ENCODE data around the gene S100G. TPM values are rescaled to one million over a fixed set of nuclear protein-coding genes. Genes with fewer than 3 reads are reported as not detected.

S100G gene
- total RNA-seq, 1 experiment from 2014 or later, result not detected

- no peak for DNase-seq
- POLR2A ChIA-PET (ENCODE audit: unreplicated experiment), result no interaction called here
- Histone ChIP-seq H3K79me2 (ENCODE audit: low read length) (no peaks in the 10 kb centered on the region), H3K27ac (ENCODE audit: low read length) (no peak overlapping the region), H3K27me3 (ENCODE audit: low read length) (no peaks in the 10 kb centered on the region), H3K4me2 (ENCODE audit: low read length) (no peak overlapping the region), H3F3A (ENCODE audit: low read length, unreplicated experiment) (no peaks in the 10 kb centered on the region), H3K36me3 (ENCODE audit: low read depth, low read length) (peaks cover 4% of the 10 kb centered on the region; the same call in 1 of the 2 replicates), H3K9ac (ENCODE audit: low read length) (no peak overlapping the region), H3K9me3 (ENCODE audit: low read length) (no peaks in the 10 kb centered on the region), H4K20me1 (ENCODE audit: low read length) (no peaks in the 10 kb centered on the region), H2AFZ (ENCODE audit: low read length) (no peak overlapping the region), H3K4me3 (ENCODE audit: low read length) (no peak overlapping the region), H3K4me1 (ENCODE audit: insufficient read depth, low read length) (no peaks in the 10 kb centered on the region), H3K9me2 (replicated peaks; ENCODE audit: low read length) (no peaks in the 10 kb centered on the region)
- intact Hi-C loops (cut with micrococcal nuclease), result no loop called here
- ATAC-seq, result no peak
- CTCF ChIA-PET, result no interaction called here
- BruUV-seq (replicated peaks), result no TSS peak
- TF ChIP-seq EZH2phosphoT487 (IDR thresholded peaks at IDR 0.05; ENCODE audit: borderline replicate concordance, low read length) (no peak), CTCF (conservative IDR thresholded peaks at IDR 0.05; ENCODE audit: low read depth, low read length) (no peak), EZH2 (IDR thresholded peaks at IDR 0.05; ENCODE audit: low read length, unreplicated experiment) (no peak)
Observed at GRCh38 chrX:16699389-16699788, 49.4 kb downstream of the S100G start.

DNA sequence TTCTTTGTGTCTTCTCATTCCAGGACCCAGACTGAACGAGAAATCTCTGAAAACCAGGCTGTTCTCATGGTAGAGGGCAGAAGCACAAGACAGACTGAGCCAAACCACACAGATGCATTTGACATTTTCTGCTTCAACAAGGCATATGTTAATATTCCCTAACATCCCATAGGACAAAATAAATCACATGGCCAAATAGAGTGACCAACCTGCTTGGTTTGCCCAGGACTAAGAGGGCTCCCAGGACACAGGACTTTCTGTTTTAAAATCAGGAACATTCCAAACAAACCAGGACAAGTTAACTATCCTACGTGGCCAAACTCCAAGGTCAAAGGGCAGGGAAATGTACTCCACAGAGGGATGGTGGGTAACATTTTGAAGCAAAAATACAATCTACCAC lies 50.8 kb downstream of the S100G start:
- POLR2A ChIA-PET (ENCODE audit: unreplicated experiment), result no interaction called here
- TF ChIP-seq EZH2 (IDR thresholded peaks at IDR 0.05; ENCODE audit: low read length, unreplicated experiment) (no peak), CTCF (conservative IDR thresholded peaks at IDR 0.05; ENCODE audit: low read depth, low read length) (no peak), EZH2phosphoT487 (IDR thresholded peaks at IDR 0.05; ENCODE audit: borderline replicate concordance, low read length) (no peak)
- Histone ChIP-seq H3K36me3 (ENCODE audit: low read depth, low read length) (peaks cover 4% of the 10 kb centered on the region; the same call in 1 of the 2 replicates), H3K4me2 (ENCODE audit: low read length) (no peak overlapping the region), H3K4me3 (ENCODE audit: low read length) (no peak overlapping the region), H3K27me3 (ENCODE audit: low read length) (no peaks in the 10 kb centered on the region), H3K9ac (ENCODE audit: low read length) (no peak overlapping the region), H3K27ac (ENCODE audit: low read length) (no peak overlapping the region), H3F3A (ENCODE audit: low read length, unreplicated experiment) (no peaks in the 10 kb centered on the region), H2AFZ (ENCODE audit: low read length) (no peak overlapping the region), H3K79me2 (ENCODE audit: low read length) (no peaks in the 10 kb centered on the region), H3K9me2 (replicated peaks; ENCODE audit: low read length) (no peaks in the 10 kb centered on the region), H3K9me3 (ENCODE audit: low read length) (no peaks in the 10 kb centered on the region), H3K4me1 (ENCODE audit: insufficient read depth, low read length) (no peaks in the 10 kb centered on the region), H4K20me1 (ENCODE audit: low read length) (no peaks in the 10 kb centered on the region)
- no peak for DNase-seq
- ATAC-seq, result no peak
- intact Hi-C loops (cut with micrococcal nuclease), result no loop called here
- no TSS peak for BruUV-seq (replicated peaks)
- CTCF ChIA-PET, result no interaction called here

GRCh38 chrX:16702700-16703599 lies 53.0 kb downstream of the S100G start:
- Histone ChIP-seq H3K27me3 (ENCODE audit: low read length) (no peaks in the 10 kb centered on the region), H3K9ac (ENCODE audit: low read length) (no peak overlapping the region), H3K27ac (ENCODE audit: low read length) (no peak overlapping the region), H3K4me3 (ENCODE audit: low read length) (no peak overlapping the region), H3F3A (ENCODE audit: low read length, unreplicated experiment) (no peaks in the 10 kb centered on the region), H2AFZ (ENCODE audit: low read length) (no peak overlapping the region), H3K9me2 (replicated peaks; ENCODE audit: low read length) (no peaks in the 10 kb centered on the region), H3K4me2 (ENCODE audit: low read length) (no peak overlapping the region), H3K9me3 (ENCODE audit: low read length) (no peaks in the 10 kb centered on the region), H3K4me1 (ENCODE audit: insufficient read depth, low read length) (no peaks in the 10 kb centered on the region), H4K20me1 (ENCODE audit: low read length) (no peaks in the 10 kb centered on the region), H3K36me3 (ENCODE audit: low read depth, low read length) (peaks cover 4% of the 10 kb centered on the region; the same call in 1 of the 2 replicates), H3K79me2 (ENCODE audit: low read length) (no peaks in the 10 kb centered on the region)
- DNase-seq (no peak), ATAC-seq (no peak)
- ChIA-PET CTCF (no interaction called here), POLR2A (ENCODE audit: unreplicated experiment) (no interaction called here)
- TF ChIP-seq EZH2phosphoT487 (IDR thresholded peaks at IDR 0.05; ENCODE audit: borderline replicate concordance, low read length) (no peak), EZH2 (IDR thresholded peaks at IDR 0.05; ENCODE audit: low read length, unreplicated experiment) (no peak), CTCF (conservative IDR thresholded peaks at IDR 0.05; ENCODE audit: low read depth, low read length) (no peak)
- intact Hi-C loops (cut with micrococcal nuclease), result no loop called here
- no TSS peak for BruUV-seq (replicated peaks)
